Measurements from ENCODE around the gene CORO2B. TPM values are rescaled to one million over a fixed set of nuclear protein-coding genes. Genes with fewer than 3 reads are reported as not detected.

CORO2B gene
- total and polyA plus RNA-seq, 2 of the 4 experiments (the other 2 are of a cell fraction): 9.3 to 39.3 TPM

DNA sequence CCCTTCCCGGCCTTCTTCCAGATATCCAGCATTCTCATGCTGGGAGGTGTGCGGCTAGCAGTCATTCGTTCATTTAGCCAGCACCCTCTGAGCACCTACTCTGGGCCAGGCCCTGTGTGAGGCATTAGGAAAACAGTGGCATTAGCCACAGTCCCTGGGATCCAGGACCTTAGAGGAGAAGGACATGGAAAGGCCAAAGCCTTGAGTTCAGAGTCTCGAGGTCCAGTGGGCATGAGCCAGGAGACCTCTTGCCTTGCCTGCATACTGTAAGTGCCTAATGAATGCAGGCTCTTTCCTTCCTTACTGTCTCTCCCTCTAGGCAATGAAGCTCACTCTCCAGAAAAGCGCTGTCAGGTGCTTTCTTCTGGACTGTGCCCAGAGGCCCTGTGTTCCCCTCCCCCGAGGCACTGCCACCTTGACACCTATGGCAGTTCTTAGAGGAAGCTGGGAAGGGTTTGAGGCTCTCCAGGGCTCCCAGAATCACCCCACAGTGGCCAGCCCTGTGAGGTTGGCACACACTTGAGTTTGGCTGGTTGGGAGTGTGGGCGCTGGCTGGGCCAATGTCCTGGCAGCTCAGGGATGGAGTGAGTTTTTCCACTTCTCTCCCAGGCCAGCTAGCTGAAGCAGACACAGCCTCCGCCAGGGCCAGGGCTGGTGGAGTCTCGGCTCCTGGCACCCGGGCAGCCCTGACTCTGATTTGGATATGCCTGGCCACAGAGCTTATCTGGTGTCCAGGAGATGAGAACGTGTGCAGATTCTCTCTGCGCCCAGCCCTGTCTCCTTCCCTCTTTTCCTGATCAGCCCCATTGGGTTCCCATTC is 5.4 kb downstream of the CORO2B start:
- H3K4ac ChIP-seq (ENCODE audit: low read depth, low read length): peak overlapping the region; percentile 58
- no peak overlapping the region for H4K5ac ChIP-seq (ENCODE audit: low read depth, low read length)
- BruUV-seq (replicated peaks): no TSS peak
- H4K91ac ChIP-seq (ENCODE audit: insufficient read depth, low read depth, low read length): peak overlapping the region; percentile 80; the same call in 1 of the 2 replicates
- CTCF ChIA-PET: interaction anchor here (1.1 kb wide), 1 partner anchor 24 kb away, joined by 5 read pairs; no protein-coding TSS in a partner anchor
- in situ Hi-C loops (cut with MboI; ENCODE audit: low sequenced_read_pairs): no loop called here
- peak overlapping the region; percentile 70; the same call in 2 of the 3 replicates for H2BK15ac ChIP-seq (ENCODE audit: low read depth, low read length)
- H3K18ac ChIP-seq (ENCODE audit: low read depth, low read length): no peak overlapping the region
- POLR2A ChIA-PET (ENCODE audit: unreplicated experiment): no interaction called here
- H2AK9ac ChIP-seq (replicated peaks; ENCODE audit: low read depth, low read length, poor library complexity): peak overlapping the region; percentile 65
- DNase-seq: no peak
- no peak overlapping the region for H3K56ac ChIP-seq (ENCODE audit: extremely low read depth, insufficient read depth, low read length)
- no peaks in the 10 kb centered on the region for H4K20me1 ChIP-seq (ENCODE audit: insufficient read depth, low read length)
- intact Hi-C loops (cut with micrococcal nuclease): no loop called here
- H2AK5ac ChIP-seq (ENCODE audit: low read depth, low read length): peak overlapping the region; percentile 66
- dilution Hi-C loops (cut with HindIII; ENCODE audit: low sequenced_read_pairs, unreplicated experiment): no loop called here
- H3K4me1 ChIP-seq (ENCODE audit: control insufficient read depth, insufficient read depth, low read length): peaks cover 28% of the 10 kb centered on the region
- H3K9ac ChIP-seq (ENCODE audit: low read depth, low read length): no peak overlapping the region
- H3K36me3 ChIP-seq (ENCODE audit: control insufficient read depth, insufficient read depth, low read length): no peaks in the 10 kb centered on the region
- H2AFZ ChIP-seq (replicated peaks; ENCODE audit: low read length, poor library complexity): peak overlapping the region; percentile 24
- no peak overlapping the region for H3K4me2 ChIP-seq (ENCODE audit: low read depth, low read length)
- H3K14ac ChIP-seq (replicated peaks; ENCODE audit: low read depth, low read length): peak overlapping the region; percentile 40; the same call in 1 of the 2 replicates
- H2BK120ac ChIP-seq (ENCODE audit: low read depth, low read length): peak overlapping the region; percentile 75; the same call in 1 of the 2 replicates
- peak overlapping the region; percentile 15 for H2BK5ac ChIP-seq (ENCODE audit: low read depth, low read length, poor library complexity, severe bottlenecking)
- peak overlapping the region in 1 of 2 experiments; percentile 57; a peak in 2 of 4 replicates for H4K8ac ChIP-seq (ENCODE audit: low read depth in 2 of 2, low read length in 2 of 2)
- H3K23ac ChIP-seq (ENCODE audit: low read depth, low read length): peak overlapping the region; percentile 28; the same call in 1 of the 2 replicates
- ATAC-seq (ENCODE audit: low read depth): no peak
- H3K4me3 ChIP-seq (ENCODE audit: insufficient read depth, low read depth, low read length): no peak overlapping the region
- WGBS, 2 experiments (ENCODE audit: extremely low coverage in 2 of 2, insufficient read length in 1 of 2): 96% methylated on average over 7 of the region's 12 CpGs; no CpG with 5 or more reads in 1 of the 2 experiments
- no peak for TF ChIP-seq NFE2L2 (IDR thresholded peaks at IDR 0.05; ENCODE audit: low read depth, low read length)
- TF ChIP-seq BHLHE40 (IDR thresholded peaks at IDR 0.05; ENCODE audit: low read depth, low read length): no peak
- no peaks in the 10 kb centered on the region for H3K9me3 ChIP-seq (ENCODE audit: control insufficient read depth, insufficient read depth, low read length)
- peak overlapping the region; percentile 28; the same call in 1 of the 2 replicates for H2BK20ac ChIP-seq (ENCODE audit: low read depth, low read length)
- H3K9me1 ChIP-seq (ENCODE audit: insufficient read depth, low read length): peaks cover 19% of the 10 kb centered on the region
- no peak overlapping the region; the same call in 1 of the 2 replicates for H3K27ac ChIP-seq (ENCODE audit: insufficient read depth, low read length)
- H3K79me1 ChIP-seq (ENCODE audit: low read depth in 1 of 2, low read length in 2 of 2): peaks cover 18 to 87% of the 10 kb centered on the region in 2 experiments
- H3K27me3 ChIP-seq (ENCODE audit: control insufficient read depth, insufficient read depth, low read length): no peaks in the 10 kb centered on the region
